ENCODE measurements around the gene BMPR1B.

The BMPR1B gene

DNA sequence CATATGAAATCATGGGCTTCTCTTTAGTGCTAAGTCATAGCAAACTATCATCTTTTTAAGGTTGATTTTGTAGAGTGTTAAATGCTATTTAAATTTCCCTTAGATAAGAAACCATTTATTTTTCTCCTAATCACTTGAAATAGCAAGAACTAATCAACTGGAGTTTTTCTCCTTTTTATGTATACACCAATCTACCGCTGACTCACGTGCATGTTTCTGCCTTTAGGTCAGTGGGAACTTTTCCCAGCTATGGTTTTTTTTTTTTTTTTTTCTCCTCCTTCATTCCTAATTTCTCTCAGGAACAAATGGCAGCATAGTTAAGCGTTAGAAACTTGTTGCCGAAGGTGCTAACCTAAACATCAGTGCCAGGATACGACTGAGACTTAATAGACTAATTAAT is 176.4 kb downstream of the BMPR1B start:
- DNase-seq, result no peak
- H3K4me3 ChIP-seq (ENCODE audit: low read depth, low read length), result no peak overlapping the region

DNA sequence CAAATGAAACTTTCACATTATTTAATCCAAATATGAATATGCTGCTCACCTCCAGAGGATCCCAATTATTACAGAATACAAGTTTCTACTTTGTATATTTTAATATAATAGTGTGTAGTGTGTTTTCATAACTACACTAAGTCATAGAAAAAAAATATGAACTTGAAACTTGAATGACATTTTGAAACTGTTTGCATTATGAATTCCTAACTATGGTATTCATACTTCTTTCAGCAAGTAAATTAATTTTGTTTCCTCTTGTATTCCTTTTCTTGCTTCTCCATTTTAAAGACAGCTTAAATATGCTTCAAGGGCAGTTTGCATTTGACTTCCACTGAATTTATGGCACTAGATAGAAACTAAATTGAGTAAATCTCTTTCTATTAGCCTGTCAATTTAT is 177.1 kb downstream of the BMPR1B start:
- Histone ChIP-seq H3K36me3 (no peaks in the 10 kb centered on the region), H3K27me3 (ENCODE audit: insufficient read depth, low read depth, severe bottlenecking) (no peaks in the 10 kb centered on the region), H3K27ac (no peak overlapping the region), H3K4me3 (ENCODE audit: low read depth, low read length) (no peak overlapping the region), H3K9me3 (ENCODE audit: severe bottlenecking) (no peaks in the 10 kb centered on the region)
- TF ChIP-seq CTCF (IDR thresholded peaks at IDR 0.05; ENCODE audit: low read depth, low read length), result no peak
- no peak for DNase-seq

More for the DNA sequence above, 176.4 kb downstream of the BMPR1B start:
- H3K27ac ChIP-seq, result no peak overlapping the region
- no peaks in the 10 kb centered on the region for H3K9me3 ChIP-seq (ENCODE audit: severe bottlenecking)
- TF ChIP-seq CTCF (IDR thresholded peaks at IDR 0.05; ENCODE audit: low read depth, low read length), result no peak
- H3K36me3 ChIP-seq, result no peaks in the 10 kb centered on the region
- no peaks in the 10 kb centered on the region for H3K27me3 ChIP-seq (ENCODE audit: insufficient read depth, low read depth, severe bottlenecking)

DNA sequence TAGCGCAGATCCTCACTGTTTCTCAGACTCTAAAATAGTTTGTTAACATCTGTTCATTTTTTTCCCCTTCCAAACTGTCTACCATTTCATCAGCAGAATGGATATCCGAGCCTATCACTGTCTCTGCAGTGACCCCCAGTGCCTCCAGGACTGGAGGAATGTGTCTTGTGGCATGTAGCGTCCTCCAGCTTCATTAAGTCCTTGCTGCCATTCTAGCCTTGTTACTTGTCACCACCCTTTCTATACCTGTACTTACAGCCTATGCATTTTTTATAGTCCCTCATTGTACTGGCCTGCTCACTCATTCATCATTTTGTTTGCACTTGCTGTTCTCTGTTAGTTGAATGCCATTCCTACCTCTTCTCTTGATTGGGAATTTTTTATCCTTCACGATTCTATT is 179.1 kb downstream of the BMPR1B start:
- TF ChIP-seq CTCF (IDR thresholded peaks at IDR 0.05; ENCODE audit: low read depth, low read length), result no peak
- Histone ChIP-seq H3K36me3 (no peaks in the 10 kb centered on the region), H3K27ac (no peak overlapping the region), H3K9me3 (ENCODE audit: severe bottlenecking) (no peaks in the 10 kb centered on the region), H3K4me3 (ENCODE audit: low read depth, low read length) (no peak overlapping the region), H3K27me3 (ENCODE audit: insufficient read depth, low read depth, severe bottlenecking) (no peaks in the 10 kb centered on the region)
- DNase-seq, result no peak

DNA sequence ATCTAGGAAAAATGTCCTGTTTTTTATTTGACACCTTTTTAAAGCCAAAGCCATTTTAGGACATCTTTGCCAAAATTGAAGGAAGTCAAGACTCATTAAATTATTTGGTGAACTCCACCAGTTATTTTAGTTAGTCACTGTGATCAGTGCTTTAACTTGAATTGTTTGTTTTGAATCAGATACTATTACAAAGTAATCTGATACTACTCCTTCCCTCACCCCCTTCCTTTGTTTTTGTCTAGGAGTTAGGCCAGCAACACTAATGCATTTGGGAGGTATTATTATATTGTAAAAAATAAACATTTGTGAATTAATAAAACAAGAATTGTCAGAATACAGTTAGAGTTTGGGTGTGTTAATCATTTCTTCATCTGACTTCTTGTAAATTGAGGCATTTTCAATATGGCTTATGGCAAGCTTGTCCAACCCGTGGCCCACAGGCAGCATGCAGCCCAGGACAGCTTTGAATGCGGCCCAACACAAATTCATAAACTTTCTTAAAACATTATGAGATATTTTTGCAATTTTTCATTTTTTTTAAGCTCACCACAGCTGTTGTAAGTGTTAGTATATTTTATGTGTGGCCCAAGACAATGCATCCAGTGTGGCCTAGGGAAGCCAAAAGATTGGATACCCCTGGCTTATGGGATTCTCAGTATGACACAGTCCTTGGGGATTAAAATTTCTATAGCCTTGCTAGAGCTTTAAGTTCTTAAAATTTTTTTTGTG is 182.2 kb downstream of the BMPR1B start:
- TF ChIP-seq CTCF (IDR thresholded peaks at IDR 0.05; ENCODE audit: low read depth, low read length), result no peak
- Histone ChIP-seq H3K36me3 (no peaks in the 10 kb centered on the region), H3K9me3 (ENCODE audit: severe bottlenecking) (no peaks in the 10 kb centered on the region), H3K27ac (no peak overlapping the region), H3K4me3 (ENCODE audit: low read depth, low read length) (no peak overlapping the region), H3K27me3 (ENCODE audit: insufficient read depth, low read depth, severe bottlenecking) (no peaks in the 10 kb centered on the region)
- DNase-seq, result no peak

- TF ChIP-seq CTCF (IDR thresholded peaks at IDR 0.05; ENCODE audit: low read depth, low read length), result no peak
- Histone ChIP-seq H3K4me3 (ENCODE audit: low read depth, low read length) (no peak overlapping the region), H3K9me3 (ENCODE audit: severe bottlenecking) (no peaks in the 10 kb centered on the region), H3K27me3 (ENCODE audit: insufficient read depth, low read depth, severe bottlenecking) (no peaks in the 10 kb centered on the region), H3K27ac (no peak overlapping the region), H3K36me3 (no peaks in the 10 kb centered on the region)
- no peak for DNase-seq
Observed at GRCh38 chr4:94940520-94940908, 182.8 kb downstream of the BMPR1B start.

- Histone ChIP-seq H3K27ac (no peak overlapping the region), H3K9me3 (ENCODE audit: severe bottlenecking) (no peaks in the 10 kb centered on the region), H3K27me3 (ENCODE audit: insufficient read depth, low read depth, severe bottlenecking) (no peaks in the 10 kb centered on the region), H3K36me3 (no peaks in the 10 kb centered on the region), H3K4me3 (ENCODE audit: low read depth, low read length) (no peak overlapping the region)
- TF ChIP-seq CTCF (IDR thresholded peaks at IDR 0.05; ENCODE audit: low read depth, low read length), result no peak
- DNase-seq, result no peak
Observed at GRCh38 chr4:94941706-94942105, 184.0 kb downstream of the BMPR1B start.

Data from WERI-Rb-1 (cell line).